Measurements from ENCODE around the gene SNX24. TPM values are rescaled to one million over a fixed set of nuclear protein-coding genes. Genes with fewer than 3 reads are reported as not detected.

Gene SNX24
- total and polyA plus RNA-seq, 3 donors from 2014 or later = 13.1 to 25.8 (median 23.1) TPM

Small RNAs within 50 kb of the gene (small RNA-seq; reads per million reads assigned to genes)
- gene RN7SL689P = 0 reads per million in 2 donors

Other genes with a start within 250 kb of the SNX24 start
- gene SNX2, start 70.5 kb upstream of the SNX24 start, total RNA-seq = 10 to 100 TPM; 48.4 to 59.5 TPM
- 38.5 TPM for gene SNX2, start 70.5 kb upstream of the SNX24 start, polyA plus RNA-seq (ENCODE audit: insufficient read depth, low read depth, low replicate concordance)
- 10 to 100 TPM in 1 of 2 donors, 1 to 10 TPM in 1; 9.6 to 18.5 TPM for gene PPIC, start 191.1 kb downstream of the SNX24 start, total RNA-seq
- 23.8 TPM for gene PPIC, start 191.1 kb downstream of the SNX24 start, polyA plus RNA-seq (ENCODE audit: insufficient read depth, low read depth, low replicate concordance)
- 1 to 10 TPM; 2.5 to 3.0 TPM for gene PRDM6, start 243.6 kb downstream of the SNX24 start, total RNA-seq
- 2.4 TPM for gene PRDM6, start 243.6 kb downstream of the SNX24 start, polyA plus RNA-seq (ENCODE audit: insufficient read depth, low read depth, low replicate concordance)